ENCODE results near the gene CPHXL. TPM values are rescaled to one million over a fixed set of nuclear protein-coding genes. Genes with fewer than 3 reads are reported as not detected.

The CPHXL gene
- total RNA-seq, 1 experiment from 2014 or later: not detected

GRCh38 chr16:75745823-75746222 is 19.5 kb upstream of the CPHXL start:
- POLR2A ChIA-PET: no interaction called here
- Histone ChIP-seq H3K27ac (ENCODE audit: low read depth, low read length) (no peak overlapping the region), H3K4me3 (replicated peaks in 1 of 2; ENCODE audit: low read depth in 1 of 2, low read length in 2 of 2) (no peak overlapping the region), H2AFZ (ENCODE audit: low read depth, low read length, poor library complexity, severe bottlenecking) (no peak overlapping the region), H3K4me2 (ENCODE audit: low read length) (no peak overlapping the region), H3K9ac (ENCODE audit: low read length) (no peak overlapping the region), H3K9me3 (ENCODE audit: control insufficient read depth in 1 of 2, insufficient read depth in 1 of 2, low read depth in 1 of 2, low read length in 2 of 2) (peaks cover 0 to 21% of the 10 kb centered on the region in 2 experiments; a peak in 2 of 4 replicates), H3K36me3 (ENCODE audit: control insufficient read depth in 1 of 2, insufficient read depth in 2 of 2, low read length in 2 of 2) (no peaks in the 10 kb centered on the region), H3K9me2 (ENCODE audit: insufficient read depth) (no peaks in the 10 kb centered on the region), H4K20me1 (ENCODE audit: insufficient read depth) (no peaks in the 10 kb centered on the region), H3K4me1 (ENCODE audit: control insufficient read depth in 1 of 2, insufficient read depth in 2 of 2, low read length in 2 of 2) (no peaks in the 10 kb centered on the region), H3K79me2 (ENCODE audit: insufficient read depth, low read length) (no peaks in the 10 kb centered on the region), H3K27me3 (ENCODE audit: insufficient read depth, low read length) (peaks cover 4% of the 10 kb centered on the region; the same call in 1 of the 2 replicates)
- intact Hi-C loops (cut with micrococcal nuclease): no loop called here
- BruUV-seq (replicated peaks): no TSS peak
- CTCF ChIA-PET: no interaction called here
- DNase-seq (ENCODE audit: low read depth, low spot score) (no peak), ATAC-seq (no peak)
- TF ChIP-seq ZNF274 (IDR thresholded peaks at IDR 0.05; ENCODE audit: low read depth, low read length) (no peak), ATF3 (IDR thresholded peaks at IDR 0.05) (no peak), TCF7L2 (IDR thresholded peaks at IDR 0.05; ENCODE audit: borderline replicate concordance, extremely low read depth, insufficient read depth, insufficient read length) (no peak), ZBTB33 (IDR thresholded peaks at IDR 0.05; ENCODE audit: extremely low read depth, insufficient replicate concordance, low read length) (no peak), RAD21 (IDR thresholded peaks at IDR 0.05; ENCODE audit: low read depth) (no peak), POLR2A (IDR thresholded peaks at IDR 0.05; ENCODE audit: borderline replicate concordance, extremely low read depth, insufficient read depth, insufficient read length) (no peak), JUND (IDR thresholded peaks at IDR 0.05) (no peak), CBX3 (IDR thresholded peaks at IDR 0.05; ENCODE audit: low read depth) (no peak), CEBPB (IDR thresholded peaks at IDR 0.05; ENCODE audit: low read depth) (no peak), FOSL1 (IDR thresholded peaks at IDR 0.05; ENCODE audit: low read depth) (no peak), MAX (IDR thresholded peaks at IDR 0.05) (no peak), ELF1 (IDR thresholded peaks at IDR 0.05; ENCODE audit: borderline replicate concordance, low read depth) (no peak), SP1 (IDR thresholded peaks at IDR 0.05; ENCODE audit: low read depth) (no peak), SIN3A (IDR thresholded peaks at IDR 0.05; ENCODE audit: low read depth) (no peak), EGR1 (IDR thresholded peaks at IDR 0.05; ENCODE audit: low read depth) (no peak), EZH2 (IDR thresholded peaks at IDR 0.05) (no peak), SRF (IDR thresholded peaks at IDR 0.05; ENCODE audit: low read depth) (no peak), POLR2AphosphoS5 (IDR thresholded peaks at IDR 0.05; ENCODE audit: low read depth, low read length) (no peak), CTCF (IDR thresholded peaks at IDR 0.05 in 2 of 3, conservative IDR thresholded peaks at IDR 0.05 in 1 of 3; ENCODE audit: borderline replicate concordance in 1 of 3, insufficient read depth in 1 of 3, low read depth in 2 of 3, low read length in 2 of 3) (no peak), EZH2phosphoT487 (IDR thresholded peaks at IDR 0.05; ENCODE audit: borderline replicate concordance) (no peak)
- RAD21 ChIA-PET (ENCODE audit: low non-redundant PET in 1 of 2, low total read pairs in 2 of 2, uncharacterized antibody in 2 of 2, unreplicated experiment in 2 of 2): no interaction called here

All from HCT116 (cell line).